Fibroblast of gingiva (primary cell): ENCODE data around the gene MARK1.
"Not testable (repeated sequence)": the region's sequence is repeated elsewhere in the genome, so short reads cannot be mapped to it uniquely, and the experiment has no call there.

Experiments used
- DNase-seq: peaks from one replicate; pipeline ENCODE4 v3.0.0-alpha.2; 2011; ENCODE audit warnings: low read depth

MARK1 gene

GRCh38 chr1:220611100-220611499 is 83.2 kb downstream of the MARK1 start:
- DNase-seq, result not testable (repeated sequence)

GRCh38 chr1:220616836-220617235 is 88.9 kb downstream of the MARK1 start:
- DNase-seq, result no peak

GRCh38 chr1:220628431-220628830 is 100.5 kb downstream of the MARK1 start:
- DNase-seq, result no peak

GRCh38 chr1:220631238-220631815 is 103.4 kb downstream of the MARK1 start:
- no peak for DNase-seq

- DNase-seq, result no peak
These were observed 109.8 kb downstream of the MARK1 start for GRCh38 chr1:220637759-220638158.

GRCh38 chr1:220642285-220642684 is 114.3 kb downstream of the MARK1 start:
- DNase-seq, result no peak

- no peak for DNase-seq
These were observed 125.1 kb downstream of the MARK1 start for GRCh38 chr1:220652995-220653394.

- DNase-seq, result no peak
These were observed 127.6 kb downstream of the MARK1 start for GRCh38 chr1:220655509-220655908.

GRCh38 chr1:220655961-220656740 is 128.2 kb downstream of the MARK1 start:
- DNase-seq, result no peak

- no peak for DNase-seq
These were observed 138.4 kb downstream of the MARK1 start for GRCh38 chr1:220666349-220666748.

- DNase-seq, result no peak
These were observed 141.1 kb downstream of the MARK1 start for GRCh38 chr1:220669005-220669404.

GRCh38 chr1:220670365-220670764 is 142.4 kb downstream of the MARK1 start:
- no peak for DNase-seq

- no peak for DNase-seq
These were observed 146.0 kb downstream of the MARK1 start for GRCh38 chr1:220673921-220674320.

GRCh38 chr1:220677251-220677650 is 149.3 kb downstream of the MARK1 start:
- DNase-seq, result no peak

GRCh38 chr1:220680085-220680687 is 152.2 kb downstream of the MARK1 start:
- DNase-seq, result peak; percentile 19

- DNase-seq, result peak; percentile 24
These were observed 153.4 kb downstream of the MARK1 start for GRCh38 chr1:220681220-220681880.

GRCh38 chr1:220682901-220683576 is 155.1 kb downstream of the MARK1 start:
- no peak for DNase-seq

GRCh38 chr1:220683716-220684115 is 155.8 kb downstream of the MARK1 start:
- DNase-seq, result not testable (repeated sequence)

GRCh38 chr1:220684890-220685289 is 157.0 kb downstream of the MARK1 start:
- no peak for DNase-seq

- DNase-seq, result no peak
These were observed 157.9 kb downstream of the MARK1 start for GRCh38 chr1:220685879-220686278.

GRCh38 chr1:220687809-220688208 is 159.9 kb downstream of the MARK1 start:
- DNase-seq, result no peak

- DNase-seq, result no peak
These were observed 161.7 kb downstream of the MARK1 start for GRCh38 chr1:220689666-220690065.
